Urinary bladder (tissue), 4 donors: Measurements from ENCODE around the gene MARVELD1. TPM values are rescaled to one million over a fixed set of nuclear protein-coding genes. Genes with fewer than 3 reads are reported as not detected.
"Not testable (repeated sequence)": the region's sequence is repeated elsewhere in the genome, so short reads cannot be mapped to it uniquely, and the experiment has no call there.

Experiments used
- DNase-seq: peaks from one replicate; pipeline ENCODE4 v3.0.0-alpha.2; 2015; ENCODE audit errors: extremely low spot score
- H3K27ac ChIP-seq: one replicate; pipeline ENCODE4 v1.5.1; 2013; ENCODE audit warnings: low read depth, mild to moderate bottlenecking, moderate library complexity
- H3K36me3 ChIP-seq: one replicate; pipeline ENCODE4 v1.6.1; 2013; ENCODE audit warnings: mild to moderate bottlenecking, moderate library complexity; ENCODE audit not compliant: insufficient read depth
- H3K4me1 ChIP-seq: one replicate; pipeline ENCODE4 v1.6.1; 2013; ENCODE audit warnings: mild to moderate bottlenecking, moderate library complexity; ENCODE audit not compliant: insufficient read depth
- H3K4me3 ChIP-seq: one replicate; pipeline ENCODE4 v1.5.1; 2013; ENCODE audit warnings: low read depth, low read length
- WGBS: extraction: QIAGEN DNeasy Blood & Tissue Kit; methylation state at CpG from one replicate; pipeline ENCODE4 v1.1.7; 2013; 5-methylcytosine and 5-hydroxymethylcytosine counted together
- polyA plus RNA-seq: library from polyadenylated mRNA; stranded (reverse); fragments of 200-250 nt; gene quantifications from one replicate; pipeline ENCODE4 v1.2.3, GENCODE V29; 2013
- total RNA-seq: library from RNA; depleted of rRNA; stranded (reverse); fragments of >200 nt; gene quantifications from one replicate; pipeline ENCODE4 v1.2.3, GENCODE V29; 2014
- donor health status: healthy with polysubstance abuse.
- donor health status: healthy.

MARVELD1 gene
- total and polyA plus RNA-seq, 2 donors, result 34.0 to 66.6 TPM

GRCh38 chr10:97685395-97685958 is 28.1 kb upstream of the MARVELD1 start:
- 40% methylated on average over 2 of the region's 2 CpGs for WGBS
- peak overlapping the region; percentile 68 for H3K4me3 ChIP-seq
- no peak overlapping the region for H3K27ac ChIP-seq
- no peak for DNase-seq
- no peaks in the 10 kb centered on the region for H3K36me3 ChIP-seq
- H3K4me1 ChIP-seq, result no peaks in the 10 kb centered on the region

- H3K27ac ChIP-seq, result peak overlapping the region; percentile 93
- 16% methylated on average over 14 of the region's 14 CpGs for WGBS
- H3K4me1 ChIP-seq, result no peaks in the 10 kb centered on the region
- no peak for DNase-seq
- peak overlapping the region; percentile 68 for H3K4me3 ChIP-seq
- H3K36me3 ChIP-seq, result no peaks in the 10 kb centered on the region
Observed at GRCh38 chr10:97686301-97686961, 27.1 kb upstream of the MARVELD1 start.

GRCh38 chr10:97686962-97687784 is 26.4 kb upstream of the MARVELD1 start, which contains the start of gene AVPI1:
AVPI1 (minus strand) TSS chr10:97687241; CDS start chr10:97679905, 7,336 bp downstream.
- H3K27ac ChIP-seq, result peak within 1 kb of the TSS; percentile 93
- no peaks in the 10 kb centered on the region for H3K36me3 ChIP-seq
- H3K4me1 ChIP-seq, result no peaks in the 10 kb centered on the region
- DNase-seq, result peak; percentile 93
- WGBS, result under 1% methylated on average over 78 of the region's 78 CpGs
- H3K4me3 ChIP-seq, result peak within 1 kb of the TSS; percentile 68

- DNase-seq, result no peak
Observed at GRCh38 chr10:97687785-97688781, 25.4 kb upstream of the MARVELD1 start.

GRCh38 chr10:97689559-97690020 is 23.9 kb upstream of the MARVELD1 start:
- Histone ChIP-seq H3K27ac (no peak overlapping the region), H3K4me1 (no peaks in the 10 kb centered on the region), H3K4me3 (no peak overlapping the region), H3K36me3 (no peaks in the 10 kb centered on the region)
- DNase-seq, result no peak
- WGBS, result 74% methylated on average over 5 of the region's 5 CpGs

More at GRCh38 chr10:97687785-97688781, 25.4 kb upstream of the MARVELD1 start:
- H3K36me3 ChIP-seq, result no peaks in the 10 kb centered on the region
- WGBS, result 28% methylated on average over 14 of the region's 14 CpGs
- peak overlapping the region; percentile 14 for H3K4me3 ChIP-seq
- peak overlapping the region; percentile 81 for H3K27ac ChIP-seq
- H3K4me1 ChIP-seq, result no peaks in the 10 kb centered on the region

- 90% methylated on average over 3 of the region's 3 CpGs for WGBS
- no peaks in the 10 kb centered on the region for H3K4me1 ChIP-seq
- DNase-seq, result no peak
- H3K36me3 ChIP-seq, result no peaks in the 10 kb centered on the region
- no peak overlapping the region for H3K4me3 ChIP-seq
- H3K27ac ChIP-seq, result no peak overlapping the region
Observed at GRCh38 chr10:97690133-97690532, 23.4 kb upstream of the MARVELD1 start.

- H3K27ac ChIP-seq, H3K4me3 ChIP-seq, H3K36me3 ChIP-seq, DNase-seq, H3K4me1 ChIP-seq: not testable (repeated sequence)
- 79% methylated on average over 11 of the region's 11 CpGs for WGBS
Observed at GRCh38 chr10:97698072-97698655, 15.4 kb upstream of the MARVELD1 start.

GRCh38 chr10:97701438-97702069 is 12.0 kb upstream of the MARVELD1 start:
- Histone ChIP-seq H3K4me3 (no peak overlapping the region), H3K36me3 (no peaks in the 10 kb centered on the region), H3K27ac (no peak overlapping the region), H3K4me1 (no peaks in the 10 kb centered on the region)
- no peak for DNase-seq
- 47% methylated on average over 12 of the region's 12 CpGs for WGBS

- DNase-seq, result no peak
- Histone ChIP-seq H3K36me3 (no peaks in the 10 kb centered on the region), H3K4me1 (no peaks in the 10 kb centered on the region), H3K27ac (no peak overlapping the region), H3K4me3 (no peak overlapping the region)
- 95% methylated on average over 7 of the region's 7 CpGs for WGBS
Observed at GRCh38 chr10:97703398-97704067, 10.0 kb upstream of the MARVELD1 start.

- no peaks in the 10 kb centered on the region for H3K4me1 ChIP-seq
- no peak overlapping the region for H3K4me3 ChIP-seq
- H3K36me3 ChIP-seq, result no peaks in the 10 kb centered on the region
- WGBS, result 69% methylated on average over 1 of the region's 1 CpG
- DNase-seq, result no peak
- no peak overlapping the region for H3K27ac ChIP-seq
Observed at GRCh38 chr10:97704341-97704740, 9.2 kb upstream of the MARVELD1 start.

GRCh38 chr10:97705006-97705670 is 8.4 kb upstream of the MARVELD1 start:
- WGBS, result 86% methylated on average over 3 of the region's 3 CpGs
- Histone ChIP-seq H3K4me3 (no peak overlapping the region), H3K36me3 (no peaks in the 10 kb centered on the region), H3K27ac (no peak overlapping the region), H3K4me1 (no peaks in the 10 kb centered on the region)
- no peak for DNase-seq
